Measurements from ENCODE around the gene FANCD2.
A peak's percentile ranks its signal among the peaks of the same experiment; 100 is the strongest.
"Not testable (repeated sequence)": the region's sequence is repeated elsewhere in the genome, so short reads cannot be mapped to it uniquely, and the experiment has no call there.

The FANCD2 gene

GRCh38 chr3:10026084-10026890, at the start of gene FANCD2:
Gene FANCD2, plus strand, starts transcription at chr3:10026437. Its CDS starts 2,221 bp downstream, at chr3:10028658.
- peak; percentile 93 for DNase-seq

GRCh38 chr3:9976721-9977709, 49.2 kb upstream of the FANCD2 start:
- DNase-seq, result no peak

GRCh38 chr3:9978710-9979305, 47.4 kb upstream of the FANCD2 start:
- DNase-seq, result no peak

GRCh38 chr3:9980251-9980650, 46.0 kb upstream of the FANCD2 start:
- DNase-seq, result no peak

GRCh38 chr3:9986230-9986725, 40.0 kb upstream of the FANCD2 start:
- no peak for DNase-seq

- no peak for DNase-seq
Measured at GRCh38 chr3:9994086-9994844, 32.0 kb upstream of the FANCD2 start.

- DNase-seq, result no peak
Measured at GRCh38 chr3:10000686-10001085, 25.6 kb upstream of the FANCD2 start.

- DNase-seq, result no peak
Measured at GRCh38 chr3:10002951-10003350, 23.3 kb upstream of the FANCD2 start.

GRCh38 chr3:10004506-10004905, 21.7 kb upstream of the FANCD2 start:
- DNase-seq, result no peak

- no peak for DNase-seq
Measured at GRCh38 chr3:10004960-10005564, 21.2 kb upstream of the FANCD2 start.

- no peak for DNase-seq
Measured at GRCh38 chr3:10006048-10006761, 20.0 kb upstream of the FANCD2 start.

- no peak for DNase-seq
Measured at GRCh38 chr3:10006762-10007090, 19.5 kb upstream of the FANCD2 start.

GRCh38 chr3:10007126-10007782, 19.0 kb upstream of the FANCD2 start:
- DNase-seq, result no peak

- DNase-seq, result not testable (repeated sequence)
Measured at GRCh38 chr3:10008216-10008587, 18.0 kb upstream of the FANCD2 start.

- peak; percentile 88 for DNase-seq
Measured at GRCh38 chr3:10008588-10009344, 17.5 kb upstream of the FANCD2 start.

GRCh38 chr3:10010421-10010877, 15.8 kb upstream of the FANCD2 start:
- no peak for DNase-seq

- peak; percentile 92 for DNase-seq
Measured at GRCh38 chr3:10010878-10011465, 15.3 kb upstream of the FANCD2 start.

GRCh38 chr3:10011631-10012030, 14.6 kb upstream of the FANCD2 start:
- DNase-seq, result no peak

- DNase-seq, result no peak
Measured at GRCh38 chr3:10012106-10012505, 14.1 kb upstream of the FANCD2 start.

All from CD4-positive, alpha-beta T cell treated with Interleukin-10 for 1 hour (primary cell).